ENCODE data around the gene NNT. TPM values are rescaled to one million over a fixed set of nuclear protein-coding genes. Genes with fewer than 3 reads are reported as not detected.

Gene NNT
- polyA plus RNA-seq, 1 donor (not counting 4 experiments of a cell fraction or from before 2014, with no cell fraction given), result 23.3 TPM

DNA sequence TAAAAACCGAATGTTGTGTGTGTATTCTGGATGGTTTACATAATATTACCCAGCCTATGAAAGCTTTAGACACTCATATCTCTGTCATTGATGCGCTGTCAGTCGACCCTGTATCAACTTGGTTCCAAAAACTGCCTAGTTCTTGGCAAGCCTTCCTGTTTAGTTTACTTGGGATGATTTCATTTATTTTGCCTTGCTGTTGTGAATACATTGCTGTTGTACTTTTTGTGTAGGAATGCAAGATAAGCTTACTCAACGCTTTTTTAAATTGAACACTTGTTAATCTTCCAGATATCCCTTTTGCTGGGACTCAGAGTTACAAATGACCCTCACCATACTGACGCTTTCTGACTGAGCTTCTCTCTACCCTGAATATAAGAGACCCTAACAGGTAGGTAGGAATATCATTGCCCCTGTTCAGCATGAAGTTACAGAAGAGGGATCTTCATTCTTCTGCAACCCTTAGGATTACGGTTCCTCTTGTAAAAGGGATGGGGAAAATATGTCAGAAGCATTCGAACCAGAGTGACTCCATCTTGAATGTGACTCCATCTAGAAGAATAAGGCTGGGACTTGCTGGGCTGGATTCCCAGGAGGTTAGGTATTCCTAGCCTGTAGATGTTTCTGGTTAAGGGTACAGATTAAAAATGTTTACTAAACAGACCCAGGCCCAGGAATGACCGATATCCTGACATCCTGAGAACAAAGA lies 32.4 kb upstream of the NNT start:
- H4K20me1 ChIP-seq (ENCODE audit: control insufficient read depth, extremely low read depth, insufficient read depth, low read length), result no peaks in the 10 kb centered on the region
- DNase-seq (ENCODE audit: low read depth, low spot score), result no peak
- no peak overlapping the region for H3K4me3 ChIP-seq (ENCODE audit: control insufficient read depth in 2 of 3, extremely low read depth in 1 of 3, insufficient read depth in 2 of 3, low read depth in 1 of 3, low read length in 3 of 3)
- H3K9ac ChIP-seq (ENCODE audit: control insufficient read depth, extremely low read depth, insufficient read depth, low read length), result no peak overlapping the region
- no peak for TF ChIP-seq EZH2 (IDR thresholded peaks at IDR 0.05; ENCODE audit: low read length)
- TF ChIP-seq CTCF (optimal IDR thresholded peaks at IDR 0.05 in 1 of 3, IDR thresholded peaks at IDR 0.05 in 1 of 3, conservative IDR thresholded peaks at IDR 0.05 in 1 of 3; ENCODE audit: extremely low read depth in 1 of 3, insufficient read depth in 2 of 3, low read length in 3 of 3), result no peak
- H3K36me3 ChIP-seq (ENCODE audit: control insufficient read depth in 2 of 2, extremely low read depth in 1 of 2, insufficient read depth in 2 of 2, low read length in 2 of 2), result no peaks in the 10 kb centered on the region
- H3K9me3 ChIP-seq (ENCODE audit: control insufficient read depth, low read depth, low read length), result no peaks in the 10 kb centered on the region
- H3K79me2 ChIP-seq (ENCODE audit: control insufficient read depth, insufficient read depth, low read length), result no peaks in the 10 kb centered on the region
- no peaks in the 10 kb centered on the region for H3K4me1 ChIP-seq (ENCODE audit: control insufficient read depth, extremely low read depth, insufficient read depth, low read length)
- FAIRE-seq, result no peak
- H3K4me2 ChIP-seq (ENCODE audit: control insufficient read depth, extremely low read depth, insufficient read depth, low read depth, low read length), result no peak overlapping the region
- no peaks in the 10 kb centered on the region for H3K27me3 ChIP-seq (ENCODE audit: control insufficient read depth, extremely low read depth, insufficient read depth, low read length)
- H3K27ac ChIP-seq (ENCODE audit: control insufficient read depth, insufficient read depth, low read length), result no peak overlapping the region
- no peaks in the 10 kb centered on the region for H3K9me1 ChIP-seq (ENCODE audit: control insufficient read depth, extremely low read depth, insufficient read depth, low read length)
- H2AFZ ChIP-seq (ENCODE audit: control insufficient read depth, low read length), result no peak overlapping the region
- dilution Hi-C loops (cut with MboI; ENCODE audit: extremely low pct_ligation_motif_present, low sequenced_read_pairs), result no loop called here

DNA sequence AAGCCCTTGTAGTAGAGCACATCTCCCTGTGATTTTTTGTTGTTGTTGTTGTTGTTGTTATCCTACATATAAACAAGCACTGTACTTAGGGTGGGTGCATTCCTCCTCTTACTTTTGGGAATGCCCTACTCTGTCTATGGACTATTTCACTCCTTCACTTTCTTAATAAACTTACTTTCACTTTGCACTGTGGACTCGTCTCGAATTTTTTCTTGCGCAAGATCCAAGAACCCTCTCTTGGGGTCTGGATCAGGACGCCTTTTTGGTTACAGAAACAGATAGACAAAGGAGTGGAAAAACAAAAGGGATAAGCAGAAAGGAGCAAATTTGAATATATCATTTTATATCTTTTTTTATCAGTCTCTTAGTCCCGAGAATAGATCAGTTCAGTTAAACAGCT lies 31.7 kb upstream of the NNT start:
- TF ChIP-seq EZH2 (IDR thresholded peaks at IDR 0.05; ENCODE audit: low read length) (no peak), CTCF (optimal IDR thresholded peaks at IDR 0.05 in 1 of 3, IDR thresholded peaks at IDR 0.05 in 1 of 3, conservative IDR thresholded peaks at IDR 0.05 in 1 of 3; ENCODE audit: extremely low read depth in 1 of 3, insufficient read depth in 2 of 3, low read length in 3 of 3) (no peak)

More for the DNA sequence above, 31.7 kb upstream of the NNT start:
- Histone ChIP-seq H2AFZ (ENCODE audit: control insufficient read depth, low read length) (no peak overlapping the region), H4K20me1 (ENCODE audit: control insufficient read depth, extremely low read depth, insufficient read depth, low read length) (no peaks in the 10 kb centered on the region), H3K9me1 (ENCODE audit: control insufficient read depth, extremely low read depth, insufficient read depth, low read length) (no peaks in the 10 kb centered on the region), H3K27ac (ENCODE audit: control insufficient read depth, insufficient read depth, low read length) (no peak overlapping the region), H3K9me3 (ENCODE audit: control insufficient read depth, low read depth, low read length) (no peaks in the 10 kb centered on the region), H3K4me2 (ENCODE audit: control insufficient read depth, extremely low read depth, insufficient read depth, low read depth, low read length) (peak overlapping the region; percentile 25), H3K4me1 (ENCODE audit: control insufficient read depth, extremely low read depth, insufficient read depth, low read length) (no peaks in the 10 kb centered on the region), H3K79me2 (ENCODE audit: control insufficient read depth, insufficient read depth, low read length) (no peaks in the 10 kb centered on the region), H3K4me3 (ENCODE audit: control insufficient read depth in 2 of 3, extremely low read depth in 1 of 3, insufficient read depth in 2 of 3, low read depth in 1 of 3, low read length in 3 of 3) (no peak overlapping the region), H3K9ac (ENCODE audit: control insufficient read depth, extremely low read depth, insufficient read depth, low read length) (no peak overlapping the region), H3K36me3 (ENCODE audit: control insufficient read depth in 2 of 2, extremely low read depth in 1 of 2, insufficient read depth in 2 of 2, low read length in 2 of 2) (no peaks in the 10 kb centered on the region), H3K27me3 (ENCODE audit: control insufficient read depth, extremely low read depth, insufficient read depth, low read length) (no peaks in the 10 kb centered on the region)
- DNase-seq (ENCODE audit: low read depth, low spot score) (no peak), FAIRE-seq (no peak)
- dilution Hi-C loops (cut with MboI; ENCODE audit: extremely low pct_ligation_motif_present, low sequenced_read_pairs), result no loop called here

All from keratinocyte (primary cell).